ENCODE measurements around the gene ZC3H18.

DNA sequence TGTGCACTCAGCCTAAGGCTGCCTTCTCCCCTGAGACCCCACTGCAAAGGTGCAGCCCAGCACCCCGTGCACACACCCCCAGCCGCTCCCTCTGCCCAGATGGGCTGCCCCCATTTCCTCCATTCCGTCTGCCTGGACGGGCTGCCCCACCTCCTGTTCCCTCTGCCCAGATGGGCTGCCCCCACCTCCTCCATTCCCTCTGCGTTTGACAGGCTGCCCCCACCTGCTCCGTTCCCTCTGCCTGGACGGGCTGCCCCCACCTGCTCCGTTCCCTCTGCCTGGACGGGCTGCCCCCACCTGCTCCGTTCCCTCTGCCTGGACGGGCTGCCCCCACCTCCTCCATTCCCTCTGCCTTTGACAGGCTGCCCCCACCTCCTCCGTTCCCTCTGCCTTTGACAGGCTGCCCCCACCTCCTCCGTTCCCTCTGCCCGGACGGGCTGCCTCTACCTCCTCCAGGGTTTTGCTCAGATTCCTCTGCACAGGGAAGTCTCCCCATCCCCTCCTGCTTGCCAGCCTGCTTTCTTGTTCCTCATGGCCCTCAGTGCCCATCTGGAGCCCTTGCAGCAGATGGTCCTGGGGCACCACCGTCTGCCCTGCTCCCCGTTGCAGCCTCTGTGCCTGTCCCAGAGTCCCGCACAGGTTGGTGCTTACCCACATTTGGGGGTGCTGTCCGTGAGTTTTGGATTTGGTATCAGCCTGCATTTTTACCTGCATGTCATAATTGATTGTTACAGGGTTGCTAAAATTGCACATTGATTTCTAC, 44.8 kb downstream of the ZC3H18 start:
- TF ChIP-seq CTCF (conservative IDR thresholded peaks at IDR 0.05; ENCODE audit: low read depth in 2 of 2) (no peak), POLR2AphosphoS5 (IDR thresholded peaks at IDR 0.05; ENCODE audit: low read depth) (no peak), ZNF331 (CRISPR knock-in tag; IDR thresholded peaks at IDR 0.05; ENCODE audit: low read depth) (no peak), EZH2 (IDR thresholded peaks at IDR 0.05; ENCODE audit: low read depth, unreplicated experiment) (no peak)
- TF ChIP-seq, protein P1, sequence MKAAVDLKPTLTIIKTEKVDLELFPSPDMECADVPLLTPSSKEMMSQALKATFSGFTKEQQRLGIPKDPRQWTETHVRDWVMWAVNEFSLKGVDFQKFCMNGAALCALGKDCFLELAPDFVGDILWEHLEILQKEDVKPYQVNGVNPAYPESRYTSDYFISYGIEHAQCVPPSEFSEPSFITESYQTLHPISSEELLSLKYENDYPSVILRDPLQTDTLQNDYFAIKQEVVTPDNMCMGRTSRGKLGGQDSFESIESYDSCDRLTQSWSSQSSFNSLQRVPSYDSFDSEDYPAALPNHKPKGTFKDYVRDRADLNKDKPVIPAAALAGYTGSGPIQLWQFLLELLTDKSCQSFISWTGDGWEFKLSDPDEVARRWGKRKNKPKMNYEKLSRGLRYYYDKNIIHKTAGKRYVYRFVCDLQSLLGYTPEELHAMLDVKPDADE (IDR thresholded peaks at IDR 0.05), result no peak
- TF ChIP-seq, protein P2, sequence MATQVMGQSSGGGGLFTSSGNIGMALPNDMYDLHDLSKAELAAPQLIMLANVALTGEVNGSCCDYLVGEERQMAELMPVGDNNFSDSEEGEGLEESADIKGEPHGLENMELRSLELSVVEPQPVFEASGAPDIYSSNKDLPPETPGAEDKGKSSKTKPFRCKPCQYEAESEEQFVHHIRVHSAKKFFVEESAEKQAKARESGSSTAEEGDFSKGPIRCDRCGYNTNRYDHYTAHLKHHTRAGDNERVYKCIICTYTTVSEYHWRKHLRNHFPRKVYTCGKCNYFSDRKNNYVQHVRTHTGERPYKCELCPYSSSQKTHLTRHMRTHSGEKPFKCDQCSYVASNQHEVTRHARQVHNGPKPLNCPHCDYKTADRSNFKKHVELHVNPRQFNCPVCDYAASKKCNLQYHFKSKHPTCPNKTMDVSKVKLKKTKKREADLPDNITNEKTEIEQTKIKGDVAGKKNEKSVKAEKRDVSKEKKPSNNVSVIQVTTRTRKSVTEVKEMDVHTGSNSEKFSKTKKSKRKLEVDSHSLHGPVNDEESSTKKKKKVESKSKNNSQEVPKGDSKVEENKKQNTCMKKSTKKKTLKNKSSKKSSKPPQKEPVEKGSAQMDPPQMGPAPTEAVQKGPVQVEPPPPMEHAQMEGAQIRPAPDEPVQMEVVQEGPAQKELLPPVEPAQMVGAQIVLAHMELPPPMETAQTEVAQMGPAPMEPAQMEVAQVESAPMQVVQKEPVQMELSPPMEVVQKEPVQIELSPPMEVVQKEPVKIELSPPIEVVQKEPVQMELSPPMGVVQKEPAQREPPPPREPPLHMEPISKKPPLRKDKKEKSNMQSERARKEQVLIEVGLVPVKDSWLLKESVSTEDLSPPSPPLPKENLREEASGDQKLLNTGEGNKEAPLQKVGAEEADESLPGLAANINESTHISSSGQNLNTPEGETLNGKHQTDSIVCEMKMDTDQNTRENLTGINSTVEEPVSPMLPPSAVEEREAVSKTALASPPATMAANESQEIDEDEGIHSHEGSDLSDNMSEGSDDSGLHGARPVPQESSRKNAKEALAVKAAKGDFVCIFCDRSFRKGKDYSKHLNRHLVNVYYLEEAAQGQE (IDR thresholded peaks at IDR 0.05; ENCODE audit: unreplicated experiment), result no peak
